Neural progenitor cell (in vitro differentiated cells): ENCODE measurements around the gene GOLIM4. TPM values are rescaled to one million over a fixed set of nuclear protein-coding genes. Genes with fewer than 3 reads are reported as not detected.

Experiments
- DNase-seq: peaks from one replicate; pipeline ENCODE4 v3.0.0-alpha.2; 2016; ENCODE audit warnings: low spot score
- H2AFZ ChIP-seq: fragments of 200-600 bp; sonication (generic); replicated peaks from 2 replicates; pipeline ENCODE4 v1.6.1; 2016; ENCODE audit warnings: antibody characterized with exemption
- H3F3A ChIP-seq: fragments of 200-600 bp; sonication (generic); 2 replicates; pipeline ENCODE4 v1.6.1; 2016; ENCODE audit warnings: antibody characterized with exemption, low read depth
- H3K27ac ChIP-seq: fragments of 200-600 bp; sonication (generic); 2 replicates; pipeline ENCODE4 v1.5.1; 2016; ENCODE audit warnings: mild to moderate bottlenecking
- H3K27me3 ChIP-seq: fragments of 200-600 bp; sonication (generic); 2 replicates; pipeline ENCODE4 v1.6.1; 2016; ENCODE audit warnings: mild to moderate bottlenecking, moderate library complexity
- H3K36me3 ChIP-seq: fragments of 200-600 bp; sonication (generic); 2 replicates; pipeline ENCODE4 v1.5.1; 2016
- H3K4me1 ChIP-seq: fragments of 200-600 bp; sonication (generic); 2 replicates; pipeline ENCODE4 v1.6.1; 2016; ENCODE audit warnings: mixed run types
- H3K4me2 ChIP-seq: fragments of 200-600 bp; sonication (generic); 2 replicates; pipeline ENCODE4 v1.6.1; 2016
- H3K4me3 ChIP-seq: fragments of 200-600 bp; sonication (generic); 2 replicates; pipeline ENCODE4 v1.5.1; 2016
- H3K79me2 ChIP-seq: fragments of 200-600 bp; sonication (generic); 2 replicates; pipeline ENCODE4 v1.6.1; 2016; ENCODE audit warnings: low read depth
- H3K9ac ChIP-seq: fragments of 200-600 bp; sonication (generic); 2 replicates; pipeline ENCODE4 v1.6.1; 2016
- H3K9me3 ChIP-seq: fragments of 200-600 bp; sonication (generic); 2 replicates; pipeline ENCODE4 v1.5.1; 2016; ENCODE audit warnings: low read depth
- H4K20me1 ChIP-seq: fragments of 200-600 bp; sonication (generic); 2 replicates; pipeline ENCODE4 v1.6.1; 2016; ENCODE audit warnings: low read depth
- H3K27ac Mint-ChIP-seq: 3 replicates; pipeline ENCODE4 v1.8.0; 2021; ENCODE audit warnings: mixed read lengths
- H3K27me3 Mint-ChIP-seq: 2 replicates; pipeline ENCODE4 v1.8.0; 2022; ENCODE audit warnings: low read depth, mild to moderate bottlenecking, inconsistent platforms, moderate library complexity, mixed read lengths; ENCODE audit not compliant: insufficient read depth
- H3K36me3 Mint-ChIP-seq: 3 replicates; pipeline ENCODE4 v1.8.0; 2021; ENCODE audit warnings: mixed read lengths
- H3K4me1 Mint-ChIP-seq: 3 replicates; pipeline ENCODE4 v1.8.0; 2021; ENCODE audit warnings: mixed read lengths
- H3K4me3 Mint-ChIP-seq: 3 replicates; pipeline ENCODE4 v1.8.0; 2021; ENCODE audit warnings: mild to moderate bottlenecking, moderate library complexity, mixed read lengths
- H3K9me3 Mint-ChIP-seq: 3 replicates; pipeline ENCODE4 v1.8.0; 2020; ENCODE audit warnings: mixed read lengths
- EZH2 ChIP-seq: fragments of 200-600 bp; sonication (generic); IDR thresholded peaks from 2 replicates; pipeline ENCODE4 v1.6.1; 2017; ENCODE audit warnings: antibody characterized with exemption, mild to moderate bottlenecking, moderate library complexity
- EZH2phosphoT487 ChIP-seq: fragments of 200-600 bp; sonication (generic); IDR thresholded peaks from 2 replicates; pipeline ENCODE4 v1.6.1; 2017; ENCODE audit warnings: antibody characterized with exemption
- total RNA-seq: library from RNA; depleted of rRNA; stranded (reverse); fragments of >200 nt; gene quantifications from 2 replicates; pipeline ENCODE4 v1.2.3, GENCODE V29; 2015; ENCODE audit warnings: low replicate concordance
- TF ChIP-seq, protein P1 (sequence below): fragments of 200-600 bp; sonication (generic); IDR thresholded peaks from 2 replicates; pipeline ENCODE4 v1.5.1; 2017; ENCODE audit warnings: antibody characterized with exemption, mild to moderate bottlenecking

The GOLIM4 gene
- total RNA-seq, 1 donor from 2014 or later, result 22.9 TPM

DNA sequence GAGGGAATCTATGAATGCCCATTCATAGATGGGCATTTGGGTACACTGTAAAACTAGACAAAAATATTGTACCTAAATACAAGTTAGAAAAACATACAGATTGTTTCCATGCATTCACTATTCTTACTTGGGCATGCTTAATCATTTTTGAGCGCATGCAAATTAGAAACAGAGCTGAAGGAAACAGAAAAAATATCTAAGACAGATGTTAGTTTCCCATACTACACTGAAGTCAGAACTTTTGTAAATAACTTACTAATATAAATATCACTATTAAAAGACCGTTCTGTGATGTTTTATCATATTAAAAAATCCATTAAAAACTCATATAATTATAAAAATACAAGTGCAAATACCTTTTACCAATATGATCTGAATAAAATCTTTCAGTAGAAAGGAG is 58.7 kb downstream of the GOLIM4 start:
- no peak overlapping the region for H3K27ac ChIP-seq
- H3K27ac Mint-ChIP-seq, result no peak overlapping the region
- peaks cover 3% of the 10 kb centered on the region for H3K27me3 Mint-ChIP-seq

DNA sequence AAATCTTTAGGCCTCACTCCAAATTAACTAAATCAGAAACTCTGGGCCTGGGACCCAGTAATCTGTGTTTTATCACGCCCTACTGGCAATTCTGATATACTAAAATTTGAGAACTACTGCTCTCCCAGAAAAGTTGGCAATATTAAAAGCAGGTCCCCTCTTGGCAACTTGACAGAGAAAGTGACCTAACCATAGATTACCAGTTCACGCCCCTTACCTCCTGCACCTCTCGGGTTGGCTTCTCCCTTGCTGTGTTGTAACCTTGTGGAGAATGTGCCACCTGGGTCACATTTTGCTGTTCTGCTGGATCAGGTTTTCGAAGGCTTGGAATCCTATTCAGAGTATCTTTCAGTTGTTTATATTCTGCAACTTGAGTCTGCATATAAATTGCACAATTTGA is 59.1 kb downstream of the GOLIM4 start:
- H3K4me1 ChIP-seq, result no peaks in the 10 kb centered on the region
- H3K9ac ChIP-seq, result no peak overlapping the region
- H3K9me3 ChIP-seq, result no peaks in the 10 kb centered on the region
- no peak overlapping the region for H3K27ac ChIP-seq
- Mint-ChIP-seq H3K27ac (no peak overlapping the region), H3K36me3 (peaks cover 21% of the 10 kb centered on the region), H3K9me3 (no peaks in the 10 kb centered on the region), H3K4me3 (no peak overlapping the region), H3K27me3 (peaks cover 3% of the 10 kb centered on the region), H3K4me1 (no peaks in the 10 kb centered on the region)
- no peak overlapping the region for H2AFZ ChIP-seq
- no peaks in the 10 kb centered on the region for H3K27me3 ChIP-seq
- no peaks in the 10 kb centered on the region for H3F3A ChIP-seq
- no peaks in the 10 kb centered on the region for H3K79me2 ChIP-seq
- TF ChIP-seq EZH2 (no peak), EZH2phosphoT487 (no peak)
- TF ChIP-seq, protein P1, sequence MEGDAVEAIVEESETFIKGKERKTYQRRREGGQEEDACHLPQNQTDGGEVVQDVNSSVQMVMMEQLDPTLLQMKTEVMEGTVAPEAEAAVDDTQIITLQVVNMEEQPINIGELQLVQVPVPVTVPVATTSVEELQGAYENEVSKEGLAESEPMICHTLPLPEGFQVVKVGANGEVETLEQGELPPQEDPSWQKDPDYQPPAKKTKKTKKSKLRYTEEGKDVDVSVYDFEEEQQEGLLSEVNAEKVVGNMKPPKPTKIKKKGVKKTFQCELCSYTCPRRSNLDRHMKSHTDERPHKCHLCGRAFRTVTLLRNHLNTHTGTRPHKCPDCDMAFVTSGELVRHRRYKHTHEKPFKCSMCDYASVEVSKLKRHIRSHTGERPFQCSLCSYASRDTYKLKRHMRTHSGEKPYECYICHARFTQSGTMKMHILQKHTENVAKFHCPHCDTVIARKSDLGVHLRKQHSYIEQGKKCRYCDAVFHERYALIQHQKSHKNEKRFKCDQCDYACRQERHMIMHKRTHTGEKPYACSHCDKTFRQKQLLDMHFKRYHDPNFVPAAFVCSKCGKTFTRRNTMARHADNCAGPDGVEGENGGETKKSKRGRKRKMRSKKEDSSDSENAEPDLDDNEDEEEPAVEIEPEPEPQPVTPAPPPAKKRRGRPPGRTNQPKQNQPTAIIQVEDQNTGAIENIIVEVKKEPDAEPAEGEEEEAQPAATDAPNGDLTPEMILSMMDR, result no peak
- H4K20me1 ChIP-seq, result no peaks in the 10 kb centered on the region
- no peaks in the 10 kb centered on the region for H3K36me3 ChIP-seq
- DNase-seq, result no peak
- H3K4me2 ChIP-seq, result no peak overlapping the region
- H3K4me3 ChIP-seq, result no peak overlapping the region

More for the DNA sequence above, 58.7 kb downstream of the GOLIM4 start:
- Mint-ChIP-seq H3K36me3 (peaks cover 21% of the 10 kb centered on the region), H3K4me1 (no peaks in the 10 kb centered on the region), H3K4me3 (no peak overlapping the region), H3K9me3 (no peaks in the 10 kb centered on the region)
- H4K20me1 ChIP-seq, result no peaks in the 10 kb centered on the region
- H3K4me3 ChIP-seq, result no peak overlapping the region
- no peak for DNase-seq
- H3F3A ChIP-seq, result no peaks in the 10 kb centered on the region
- H3K4me1 ChIP-seq, result no peaks in the 10 kb centered on the region
- no peaks in the 10 kb centered on the region for H3K36me3 ChIP-seq
- no peak overlapping the region for H2AFZ ChIP-seq
- H3K9me3 ChIP-seq, result no peaks in the 10 kb centered on the region
- no peak for TF ChIP-seq EZH2phosphoT487
- no peak for TF ChIP-seq EZH2
- TF ChIP-seq, protein P1, result no peak
- no peaks in the 10 kb centered on the region for H3K27me3 ChIP-seq
- no peaks in the 10 kb centered on the region for H3K79me2 ChIP-seq
- no peak overlapping the region for H3K4me2 ChIP-seq
- no peak overlapping the region for H3K9ac ChIP-seq

DNA sequence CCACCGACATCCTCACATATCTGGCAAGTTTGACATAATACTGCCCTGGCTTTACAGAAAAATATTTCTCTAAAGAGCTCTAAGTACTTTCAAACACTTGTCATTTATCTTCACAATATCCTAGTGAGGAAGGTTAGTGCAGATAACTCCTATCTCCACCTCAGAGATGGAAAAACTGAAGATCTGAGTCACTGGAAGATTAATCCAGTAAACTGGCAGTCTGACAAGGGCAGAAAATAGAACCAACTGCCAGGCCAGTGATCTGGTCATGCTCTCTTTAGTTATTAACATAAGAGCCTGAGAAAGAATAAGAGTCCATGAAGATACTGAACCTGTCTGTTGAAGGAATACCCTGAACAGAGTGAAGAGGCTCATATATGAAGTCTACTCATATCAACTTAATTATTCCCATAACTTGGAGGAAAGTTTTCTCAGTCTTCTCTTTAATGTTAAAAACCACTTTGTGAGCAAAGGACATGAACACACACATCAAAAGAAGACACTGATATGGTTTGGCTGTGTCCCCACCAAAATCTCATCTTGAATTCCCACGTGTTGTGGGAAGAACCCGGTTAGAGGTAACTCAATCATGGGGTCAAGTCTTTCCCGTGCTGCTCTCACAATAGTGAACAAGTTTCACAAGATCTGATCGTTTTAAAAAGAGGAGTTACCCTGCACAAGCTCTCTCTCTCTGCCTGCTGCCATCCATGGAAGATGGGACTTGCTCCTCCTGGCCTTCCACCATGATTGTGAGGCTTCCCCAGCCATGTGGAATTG is 61.4 kb downstream of the GOLIM4 start:
- Histone ChIP-seq H3K27me3 (no peaks in the 10 kb centered on the region), H4K20me1 (no peaks in the 10 kb centered on the region), H3K27ac (no peak overlapping the region), H3K4me3 (no peak overlapping the region), H3K9ac (no peak overlapping the region), H2AFZ (no peak overlapping the region), H3K9me3 (no peaks in the 10 kb centered on the region), H3K79me2 (no peaks in the 10 kb centered on the region), H3K4me2 (no peak overlapping the region), H3F3A (no peaks in the 10 kb centered on the region), H3K4me1 (no peaks in the 10 kb centered on the region), H3K36me3 (no peaks in the 10 kb centered on the region)
- Mint-ChIP-seq H3K4me1 (no peaks in the 10 kb centered on the region), H3K36me3 (peaks cover 28% of the 10 kb centered on the region), H3K9me3 (no peaks in the 10 kb centered on the region), H3K27me3 (peaks cover 3% of the 10 kb centered on the region), H3K27ac (no peak overlapping the region), H3K4me3 (no peak overlapping the region)
- TF ChIP-seq, protein P1, result no peak
- TF ChIP-seq EZH2phosphoT487 (no peak), EZH2 (no peak)
- DNase-seq, result no peak
